HepG2 (cell line): ENCODE results near the gene TBCD. TPM values are rescaled to one million over a fixed set of nuclear protein-coding genes. Genes with fewer than 3 reads are reported as not detected.

Experiments
- FOXA3 ChIP-seq: IDR thresholded peaks from 2 replicates; pipeline ENCODE4 v1.6.1; 2016; ENCODE audit warnings: missing genetic modification reagents, missing compliant biosample characterization
- GRHL1 ChIP-seq: sonication (generic); formaldehyde crosslinking; conservative IDR thresholded peaks from 2 replicates; pipeline ENCODE4 v1.8.0; 2022; ENCODE audit warnings: missing genetic modification reagents
- HIC2 ChIP-seq: sonication (generic); formaldehyde crosslinking; IDR thresholded peaks from 2 replicates; pipeline ENCODE4 v1.9.0; 2022; ENCODE audit warnings: low read depth, missing genetic modification reagents
- KDM2A ChIP-seq: sonication (generic); formaldehyde crosslinking; IDR thresholded peaks from 2 replicates; pipeline ENCODE4 v1.4.0; 2020; ENCODE audit warnings: low read depth, missing genetic modification reagents, borderline replicate concordance
- SMARCC2 ChIP-seq: fragments of 450-650 bp; IDR thresholded peaks from 2 replicates; pipeline ENCODE4 v1.6.1; 2017; ENCODE audit warnings: antibody characterized with exemption, mild to moderate bottlenecking
- SOX13 ChIP-seq, 3 experiments: fragments of 450-650 bp in 1 of 3; sonication (generic) in 1 of 3; formaldehyde crosslinking in 1 of 3; IDR thresholded peaks in 2 of 3; conservative IDR thresholded peaks in 1 of 3; 2 replicates each; pipeline versions ENCODE4 v1.5.0 to v1.6.1; 2016 to 2020; ENCODE audit warnings: antibody characterized with exemption in 1 of 3, mild to moderate bottlenecking in 1 of 3, missing compliant biosample characterization in 1 of 3, missing genetic modification reagents in 1 of 3, moderate library complexity in 1 of 3
- SP4 ChIP-seq: sonication (generic); formaldehyde crosslinking; IDR thresholded peaks from 2 replicates; pipeline ENCODE4 v1.8.1; 2023; ENCODE audit warnings: mild to moderate bottlenecking, missing genetic modification reagents
- TBX3 ChIP-seq: fragments of 450-650 bp; IDR thresholded peaks from 2 replicates; pipeline ENCODE4 v1.6.1; 2017; ENCODE audit warnings: antibody characterized with exemption, mild to moderate bottlenecking, inconsistent platforms, borderline replicate concordance
- ZBTB37 ChIP-seq: sonication (generic); formaldehyde crosslinking; IDR thresholded peaks from 2 replicates; pipeline ENCODE4 v1.4.0; 2020; ENCODE audit warnings: mild to moderate bottlenecking, missing genetic modification reagents
- ZMYM3 ChIP-seq: sonication (generic); formaldehyde crosslinking; IDR thresholded peaks from 2 replicates; pipeline ENCODE4 v1.5.1; 2020; ENCODE audit warnings: mild to moderate bottlenecking, missing genetic modification reagents
- ZMYM4 ChIP-seq: sonication (generic); formaldehyde crosslinking; IDR thresholded peaks from 2 replicates; pipeline ENCODE4 v1.8.1; 2023; ENCODE audit warnings: mild to moderate bottlenecking, missing genetic modification reagents
- ZNF205 ChIP-seq: IDR thresholded peaks from 2 replicates; pipeline ENCODE4 v1.6.1; 2018; ENCODE audit warnings: missing biosample characterization, missing genetic modification reagents
- ZNF512B ChIP-seq: sonication (generic); formaldehyde crosslinking; IDR thresholded peaks from 2 replicates; pipeline ENCODE4 v1.5.1; 2020; ENCODE audit warnings: missing genetic modification reagents, mild to moderate bottlenecking, borderline replicate concordance
- ZNF781 ChIP-seq: sonication (generic); formaldehyde crosslinking; IDR thresholded peaks from 2 replicates; pipeline ENCODE4 v1.5.1; 2020; ENCODE audit warnings: borderline replicate concordance, mild to moderate bottlenecking, missing genetic modification reagents; ENCODE audit errors: not compliant biosample characterization
- ZNF788 ChIP-seq: sonication (generic); formaldehyde crosslinking; IDR thresholded peaks from 2 replicates; pipeline ENCODE4 v1.5.0; 2020; ENCODE audit warnings: mild to moderate bottlenecking, missing genetic modification reagents, borderline replicate concordance
- polyA plus RNA-seq, 8 experiments: library from polyadenylated mRNA; depleted of rRNA in 3 of 8; stranded (reverse) in 7 of 8; unstranded in 1 of 8; fragments of >200 nt; fragmentation: Illumina TruSeq in 4 of 8; extraction: Trizol in 4 of 8; gene quantifications; 2 replicates each; pipeline versions ENCODE4 v1.2.1 to v1.2.3, GENCODE V29; 2011 to 2016; ENCODE audit warnings: low read depth in 4 of 8, missing spikeins in 1 of 8, mixed read lengths in 1 of 8; ENCODE audit not compliant: insufficient read depth in 1 of 8
- total RNA-seq, 5 experiments: library from RNA; depleted of rRNA; stranded (reverse); fragments of >200 nt; fragmentation: Illumina TruSeq; extraction: Trizol; gene quantifications; 2 replicates each; pipeline ENCODE4 v1.2.3, GENCODE V29; 2016; ENCODE audit warnings: low read depth in 1 of 5
- TF ChIP-seq, protein P1 (sequence below): IDR thresholded peaks from 2 replicates; pipeline ENCODE4 v1.4.0; 2020; ENCODE audit warnings: mild to moderate bottlenecking, missing genetic modification reagents

Gene TBCD
- total and polyA plus RNA-seq, 2 of the 13 experiments (the other 11 are each of a cell fraction or from before 2014, with no cell fraction given): 33.9 to 54.8 TPM

DNA sequence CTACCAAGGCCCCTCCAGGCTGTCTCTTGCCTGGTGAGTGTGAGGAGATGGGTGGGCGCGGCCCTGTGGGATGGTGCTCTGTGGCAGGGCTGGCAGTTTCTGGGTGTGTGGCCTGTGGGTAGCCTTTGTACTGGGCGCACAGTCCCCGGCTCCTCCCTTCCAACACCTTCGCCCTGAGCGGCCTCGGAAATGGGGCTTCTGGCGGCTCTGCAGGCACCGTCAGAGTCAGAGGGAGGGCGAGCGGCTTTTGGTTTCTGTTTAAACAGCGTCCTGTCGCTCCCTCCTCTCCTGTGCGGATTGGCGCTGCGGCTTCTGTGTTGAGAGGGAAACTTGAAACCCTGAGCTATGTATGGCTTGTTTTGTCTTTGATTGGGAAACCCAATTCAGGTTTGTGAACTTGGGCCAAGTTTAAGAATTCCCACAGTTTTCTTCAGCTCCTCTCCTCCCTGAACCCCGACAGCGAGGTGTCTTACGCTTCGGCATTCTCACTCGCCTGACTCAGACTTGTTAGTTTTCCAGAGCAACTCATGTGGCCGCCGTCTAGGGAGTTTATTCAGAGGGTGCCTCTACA, 96.2 kb downstream of the TBCD start (continued):
- TF ChIP-seq GRHL1 (CRISPR knock-in tag) (no peak), ZMYM4 (CRISPR knock-in tag) (peak; percentile 50; the same call in 1 of the 2 replicates), ZNF781 (no peak), FOXA3 (CRISPR knock-in tag) (no peak), ZNF512B (CRISPR knock-in tag) (no peak), ZMYM3 (CRISPR knock-in tag) (peak; percentile 76), SOX13 (IDR thresholded peaks at IDR 0.05) (no peak), SOX13 (CRISPR knock-in tag; conservative IDR thresholded peaks at IDR 0.05 in 1 of 2, IDR thresholded peaks at IDR 0.05 in 1 of 2) (peak in 1 of 2 experiments; percentile 28; a peak in 1 of 4 replicates), TBX3 (peak; percentile 53; the same call in 1 of the 2 replicates), ZBTB37 (CRISPR knock-in tag) (no peak), SP4 (CRISPR knock-in tag) (peak; percentile 53), HIC2 (CRISPR knock-in tag) (peak; percentile 69), ZNF788 (CRISPR knock-in tag) (no peak), SMARCC2 (no peak), KDM2A (CRISPR knock-in tag) (peak; percentile 13; the same call in 1 of the 2 replicates), ZNF205 (CRISPR knock-in tag) (peak; percentile 35; the same call in 1 of the 2 replicates)
- TF ChIP-seq, protein P1, sequence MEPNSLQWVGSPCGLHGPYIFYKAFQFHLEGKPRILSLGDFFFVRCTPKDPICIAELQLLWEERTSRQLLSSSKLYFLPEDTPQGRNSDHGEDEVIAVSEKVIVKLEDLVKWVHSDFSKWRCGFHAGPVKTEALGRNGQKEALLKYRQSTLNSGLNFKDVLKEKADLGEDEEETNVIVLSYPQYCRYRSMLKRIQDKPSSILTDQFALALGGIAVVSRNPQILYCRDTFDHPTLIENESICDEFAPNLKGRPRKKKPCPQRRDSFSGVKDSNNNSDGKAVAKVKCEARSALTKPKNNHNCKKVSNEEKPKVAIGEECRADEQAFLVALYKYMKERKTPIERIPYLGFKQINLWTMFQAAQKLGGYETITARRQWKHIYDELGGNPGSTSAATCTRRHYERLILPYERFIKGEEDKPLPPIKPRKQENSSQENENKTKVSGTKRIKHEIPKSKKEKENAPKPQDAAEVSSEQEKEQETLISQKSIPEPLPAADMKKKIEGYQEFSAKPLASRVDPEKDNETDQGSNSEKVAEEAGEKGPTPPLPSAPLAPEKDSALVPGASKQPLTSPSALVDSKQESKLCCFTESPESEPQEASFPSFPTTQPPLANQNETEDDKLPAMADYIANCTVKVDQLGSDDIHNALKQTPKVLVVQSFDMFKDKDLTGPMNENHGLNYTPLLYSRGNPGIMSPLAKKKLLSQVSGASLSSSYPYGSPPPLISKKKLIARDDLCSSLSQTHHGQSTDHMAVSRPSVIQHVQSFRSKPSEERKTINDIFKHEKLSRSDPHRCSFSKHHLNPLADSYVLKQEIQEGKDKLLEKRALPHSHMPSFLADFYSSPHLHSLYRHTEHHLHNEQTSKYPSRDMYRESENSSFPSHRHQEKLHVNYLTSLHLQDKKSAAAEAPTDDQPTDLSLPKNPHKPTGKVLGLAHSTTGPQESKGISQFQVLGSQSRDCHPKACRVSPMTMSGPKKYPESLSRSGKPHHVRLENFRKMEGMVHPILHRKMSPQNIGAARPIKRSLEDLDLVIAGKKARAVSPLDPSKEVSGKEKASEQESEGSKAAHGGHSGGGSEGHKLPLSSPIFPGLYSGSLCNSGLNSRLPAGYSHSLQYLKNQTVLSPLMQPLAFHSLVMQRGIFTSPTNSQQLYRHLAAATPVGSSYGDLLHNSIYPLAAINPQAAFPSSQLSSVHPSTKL (CRISPR knock-in tag): peak; percentile 34; the same call in 1 of the 2 replicates
